ENCODE measurements around the gene KDELR3. TPM values are rescaled to one million over a fixed set of nuclear protein-coding genes. Genes with fewer than 3 reads are reported as not detected.

KDELR3 gene
- total and polyA plus RNA-seq, 12 donors, result 3.7 to 18.0 (median 8.7) TPM

- no peak for TF ChIP-seq CTCF (IDR thresholded peaks at IDR 0.05)
- TF ChIP-seq POLR2A (IDR thresholded peaks at IDR 0.05), result no peak
- no peak overlapping the region for H3K4me3 ChIP-seq
- intact Hi-C loops (cut with DNase I), result no loop called here
- H3K36me3 ChIP-seq (replicated peaks in 1 of 2), result no peaks in the 10 kb centered on the region
- H3K4me1 ChIP-seq (replicated peaks in 1 of 2), result no peaks in the 10 kb centered on the region
- 77 to 86% (median 81%) methylated on average over 13 to 14 of the region's 14 CpGs for WGBS, 4 donors
- H3K27me3 ChIP-seq, result no peaks in the 10 kb centered on the region
- H3K9me3 ChIP-seq (replicated peaks in 1 of 3), result no peaks in the 10 kb centered on the region
- H3K27ac ChIP-seq, result no peak overlapping the region
- no peak for DNase-seq
Observed at GRCh38 chr22:38440747-38441350, 27.0 kb upstream of the KDELR3 start.

GRCh38 chr22:38441620-38442287 lies 26.1 kb upstream of the KDELR3 start:
- intact Hi-C loops (cut with DNase I), result no loop called here
- no peak overlapping the region for H3K27ac ChIP-seq
- no peaks in the 10 kb centered on the region for H3K9me3 ChIP-seq (replicated peaks in 1 of 3)
- no peaks in the 10 kb centered on the region for H3K27me3 ChIP-seq
- no peak overlapping the region for H3K4me3 ChIP-seq
- WGBS, 4 donors, result 73 to 81% (median 74%) methylated on average over 12 to 16 of the region's 16 CpGs
- TF ChIP-seq CTCF (IDR thresholded peaks at IDR 0.05), result no peak
- TF ChIP-seq POLR2A (IDR thresholded peaks at IDR 0.05), result no peak
- no peak for DNase-seq
- H3K4me1 ChIP-seq (replicated peaks in 1 of 2), result no peaks in the 10 kb centered on the region
- no peaks in the 10 kb centered on the region for H3K36me3 ChIP-seq (replicated peaks in 1 of 2)

- Histone ChIP-seq H3K9me3 (replicated peaks in 1 of 3) (no peaks in the 10 kb centered on the region), H3K27me3 (no peaks in the 10 kb centered on the region), H3K27ac (no peak overlapping the region), H3K4me3 (no peak overlapping the region), H3K4me1 (replicated peaks in 1 of 2) (no peaks in the 10 kb centered on the region), H3K36me3 (replicated peaks in 1 of 2) (no peaks in the 10 kb centered on the region)
- WGBS, 4 donors, result 71 to 89% (median 73%) methylated on average over 13 of the region's 13 CpGs
- intact Hi-C loops (cut with DNase I), result no loop called here
- no peak for DNase-seq
- no peak for TF ChIP-seq CTCF (IDR thresholded peaks at IDR 0.05)
- no peak for TF ChIP-seq POLR2A (IDR thresholded peaks at IDR 0.05)
Observed at GRCh38 chr22:38442967-38443627, 24.8 kb upstream of the KDELR3 start.

GRCh38 chr22:38443628-38444521 lies 24.0 kb upstream of the KDELR3 start:
- Histone ChIP-seq H3K36me3 (replicated peaks in 1 of 2) (no peaks in the 10 kb centered on the region), H3K9me3 (replicated peaks in 1 of 3) (no peaks in the 10 kb centered on the region), H3K27me3 (no peaks in the 10 kb centered on the region), H3K27ac (no peak overlapping the region), H3K4me1 (replicated peaks in 1 of 2) (no peaks in the 10 kb centered on the region), H3K4me3 (no peak overlapping the region)
- intact Hi-C loops (cut with DNase I), result no loop called here
- 61 to 64% (median 63%) methylated on average over 20 to 21 of the region's 21 CpGs for whole genome bisulfite sequencing, 4 donors
- no peak for TF ChIP-seq CTCF (IDR thresholded peaks at IDR 0.05)
- TF ChIP-seq POLR2A (IDR thresholded peaks at IDR 0.05), result no peak
- DNase-seq, result no peak
